Measurements from ENCODE around the gene CDC42EP1.

Gene CDC42EP1

DNA sequence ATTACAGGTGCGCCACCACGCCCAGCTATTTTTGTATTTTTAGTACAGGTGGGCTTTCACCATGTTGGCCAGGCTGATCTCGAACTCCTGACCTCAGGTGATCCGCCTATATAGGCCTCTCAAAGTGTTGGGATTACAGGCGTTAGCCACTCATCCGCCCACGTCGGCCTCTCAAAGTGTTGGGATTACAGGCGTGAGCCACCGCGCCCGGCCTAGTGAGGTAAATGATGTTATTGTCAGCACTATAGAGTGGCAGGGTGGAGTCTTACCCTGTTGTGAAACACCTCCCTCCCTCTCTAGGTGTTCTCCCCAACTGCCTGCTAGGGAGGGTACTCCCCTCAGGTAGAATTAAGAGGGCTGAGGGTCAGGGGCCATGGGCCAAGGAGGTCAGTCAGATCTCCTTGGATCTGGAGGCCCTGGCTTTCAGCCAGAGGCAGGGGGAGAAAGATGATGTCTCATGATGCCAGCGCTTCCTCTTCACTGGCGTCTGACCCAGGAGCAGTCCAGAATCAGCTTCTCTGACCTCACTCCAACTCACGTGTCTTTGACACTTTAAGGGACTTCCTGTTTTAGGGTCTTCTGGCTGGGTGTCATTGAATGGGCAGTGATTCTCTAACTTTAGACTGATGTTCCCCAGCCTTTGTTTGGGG is 50.3 kb downstream of the CDC42EP1 start:
- no peak overlapping the region for H3K4me3 ChIP-seq (ENCODE audit: low read length)
- no peak for DNase-seq (ENCODE audit: low read depth)
- no peak for TF ChIP-seq CTCF (conservative IDR thresholded peaks at IDR 0.05; ENCODE audit: low read depth, low read length)

- no peak overlapping the region for H3K4me3 ChIP-seq (ENCODE audit: low read length)
- no peak for TF ChIP-seq CTCF (conservative IDR thresholded peaks at IDR 0.05; ENCODE audit: low read depth, low read length)
- no peak for DNase-seq (ENCODE audit: low read depth)
Observed at GRCh38 chr22:37611207-37611606, 50.9 kb downstream of the CDC42EP1 start.

- DNase-seq (ENCODE audit: low read depth): no peak
- H3K4me3 ChIP-seq (ENCODE audit: low read length): no peak overlapping the region
- no peak for TF ChIP-seq CTCF (conservative IDR thresholded peaks at IDR 0.05; ENCODE audit: low read depth, low read length)
Observed at GRCh38 chr22:37616201-37617083, 56.2 kb downstream of the CDC42EP1 start.

DNA sequence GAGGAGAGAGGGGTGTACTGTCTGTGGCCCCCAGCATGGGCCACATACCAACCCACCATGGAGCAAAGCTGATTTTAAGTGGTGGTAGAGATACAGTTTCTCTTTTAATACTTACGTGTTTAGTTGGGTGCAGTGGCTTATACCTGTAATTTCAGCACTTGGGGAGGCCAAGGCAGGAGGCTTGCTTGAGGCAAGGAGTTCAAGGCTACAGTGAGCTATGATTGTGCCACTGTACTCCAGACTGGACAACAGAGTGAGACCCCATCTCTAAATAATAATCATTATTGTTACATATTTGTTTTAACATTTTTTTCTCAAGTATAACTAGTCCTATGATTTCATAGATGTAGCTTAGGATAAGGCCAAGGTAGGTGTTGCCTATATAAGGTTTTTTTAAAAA is 57.2 kb downstream of the CDC42EP1 start:
- no peak for DNase-seq (ENCODE audit: low read depth)
- TF ChIP-seq CTCF (conservative IDR thresholded peaks at IDR 0.05; ENCODE audit: low read depth, low read length): no peak
- H3K4me3 ChIP-seq (ENCODE audit: low read length): no peak overlapping the region

DNA sequence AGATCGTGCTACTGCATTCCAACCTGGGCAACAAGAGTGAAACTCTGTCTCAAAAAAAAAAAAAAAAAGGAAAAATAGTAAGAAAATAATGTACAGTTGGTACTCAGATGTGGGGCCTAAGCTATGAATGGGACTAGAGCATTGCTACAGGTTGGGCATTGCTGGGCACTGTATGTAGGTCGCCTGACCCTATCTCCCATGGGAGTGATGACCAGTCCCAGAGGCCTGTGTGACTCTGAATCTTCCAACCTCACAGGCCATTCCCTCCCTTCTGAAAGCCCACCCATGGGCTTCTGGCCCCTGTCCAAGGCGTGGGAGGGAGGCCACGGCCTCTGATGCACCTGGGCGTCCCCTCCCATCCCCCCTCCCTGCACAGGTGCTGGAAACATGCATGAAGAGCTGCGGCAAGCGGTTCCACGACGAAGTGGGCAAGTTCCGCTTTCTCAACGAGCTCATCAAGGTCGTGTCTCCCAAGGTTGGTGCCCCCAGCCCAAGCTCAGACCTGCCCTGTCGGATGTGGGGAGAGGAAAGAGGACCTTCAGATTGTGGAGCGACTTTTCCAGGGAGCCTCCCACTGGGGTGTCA is 57.9 kb downstream of the CDC42EP1 start:
- DNase-seq (ENCODE audit: low read depth): no peak
- no peak overlapping the region for H3K4me3 ChIP-seq (ENCODE audit: low read length)
- TF ChIP-seq CTCF (conservative IDR thresholded peaks at IDR 0.05; ENCODE audit: low read depth, low read length): no peak

DNA sequence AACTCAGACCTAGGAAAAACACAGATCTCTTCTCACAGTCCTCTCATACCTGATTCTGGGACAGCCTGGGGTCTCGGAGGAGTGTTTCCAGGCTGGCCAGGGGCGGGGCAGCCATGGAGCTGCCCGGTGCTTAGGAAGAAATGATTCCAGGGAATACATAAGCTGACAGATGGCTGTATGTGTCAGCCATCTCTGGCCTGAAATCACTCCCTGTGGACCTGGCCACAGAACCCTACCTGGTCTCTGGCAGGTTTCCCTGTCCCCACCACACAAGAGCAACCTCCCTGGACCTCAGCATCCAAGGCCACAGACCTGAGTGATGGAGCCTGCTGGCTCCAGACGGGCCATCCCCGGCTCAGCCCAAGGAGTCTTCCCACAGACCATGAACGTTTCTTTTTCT is 58.4 kb downstream of the CDC42EP1 start:
- H3K4me3 ChIP-seq (ENCODE audit: low read length): no peak overlapping the region
- TF ChIP-seq CTCF (conservative IDR thresholded peaks at IDR 0.05; ENCODE audit: low read depth, low read length): no peak
- no peak for DNase-seq (ENCODE audit: low read depth)

All from retinal pigment epithelial cell (primary cell).